GM10266 (cell line): Measurements from ENCODE around the gene GRAP2.

Source experiments
- DNase-seq: peaks from one replicate; pipeline ENCODE4 v3.0.0; 2012; ENCODE audit errors: extremely low spot score
- CTCF ChIP-seq: IDR thresholded peaks from 2 replicates; pipeline ENCODE4 v1.5.1; 2012; ENCODE audit warnings: mild to moderate bottlenecking, low read depth; ENCODE audit not compliant: control insufficient read depth, insufficient read depth; ENCODE audit errors: missing control alignments

Gene GRAP2

DNA sequence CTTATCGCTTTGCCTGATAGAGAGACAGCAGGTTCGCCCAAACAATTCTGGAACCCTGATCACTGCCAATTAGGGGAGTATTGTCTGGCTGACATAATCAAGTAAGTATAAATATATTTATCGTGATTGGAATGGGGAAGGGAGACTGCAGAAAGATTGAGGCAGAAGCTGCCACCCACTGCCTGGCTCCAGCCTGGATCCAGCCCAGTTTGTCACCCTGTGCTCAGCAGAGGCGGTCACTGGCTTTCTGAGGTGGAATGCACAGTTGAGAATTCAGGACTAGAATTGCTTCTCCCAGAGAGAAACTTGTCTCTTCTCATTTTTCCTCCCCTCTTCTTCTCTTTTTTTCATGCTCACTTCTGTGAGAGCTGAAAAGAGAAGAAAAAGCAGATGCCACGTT lies 25.9 kb downstream of the GRAP2 start:
- TF ChIP-seq CTCF: no peak

DNA sequence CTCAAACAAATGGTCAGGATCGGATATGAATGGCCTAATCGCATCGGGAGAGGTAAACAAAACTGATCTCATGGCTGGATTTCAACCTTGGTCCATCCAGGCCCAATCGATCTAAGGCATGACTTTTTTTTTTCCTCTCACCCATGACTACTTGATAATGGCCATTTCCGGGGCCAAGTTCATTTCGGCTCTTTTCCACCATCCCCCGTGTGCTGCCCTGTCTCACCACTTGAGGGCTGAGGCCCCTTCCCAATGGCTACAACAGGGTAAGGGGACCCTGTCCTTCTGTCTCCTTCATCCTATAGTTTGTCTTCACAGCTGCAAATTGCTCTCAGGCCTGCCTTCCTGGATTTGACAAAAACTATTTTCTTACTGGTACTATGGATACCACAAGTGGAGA lies 26.7 kb downstream of the GRAP2 start:
- no peak for TF ChIP-seq CTCF
- no peak for DNase-seq

More for the DNA sequence above, 25.9 kb downstream of the GRAP2 start:
- DNase-seq: no peak

- no peak for TF ChIP-seq CTCF
- no peak for DNase-seq
These were observed 27.9 kb downstream of the GRAP2 start for GRCh38 chr22:39928536-39929520.

DNA sequence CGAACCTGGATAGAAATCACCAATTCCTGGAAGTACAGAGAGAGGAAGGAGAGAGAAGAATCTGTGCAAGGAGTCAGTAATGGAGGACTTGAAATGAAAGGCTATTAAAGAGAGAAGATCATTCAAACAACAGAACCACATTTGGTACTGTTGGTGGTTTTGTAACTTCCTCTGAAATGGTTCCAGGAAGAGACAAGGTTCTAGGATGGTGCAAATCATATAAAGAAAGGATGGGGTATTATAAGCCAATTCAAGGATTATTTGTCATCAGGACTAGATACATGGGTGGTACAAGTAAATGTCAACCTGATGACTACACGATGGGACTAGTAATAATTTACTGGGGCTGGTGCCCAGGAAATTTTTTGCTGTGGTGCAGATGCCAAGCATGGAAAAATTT lies 30.4 kb downstream of the GRAP2 start:
- no peak for DNase-seq
- no peak for TF ChIP-seq CTCF

GRCh38 chr22:39932166-39932565 lies 31.3 kb downstream of the GRAP2 start:
- DNase-seq: no peak
- no peak for TF ChIP-seq CTCF

DNA sequence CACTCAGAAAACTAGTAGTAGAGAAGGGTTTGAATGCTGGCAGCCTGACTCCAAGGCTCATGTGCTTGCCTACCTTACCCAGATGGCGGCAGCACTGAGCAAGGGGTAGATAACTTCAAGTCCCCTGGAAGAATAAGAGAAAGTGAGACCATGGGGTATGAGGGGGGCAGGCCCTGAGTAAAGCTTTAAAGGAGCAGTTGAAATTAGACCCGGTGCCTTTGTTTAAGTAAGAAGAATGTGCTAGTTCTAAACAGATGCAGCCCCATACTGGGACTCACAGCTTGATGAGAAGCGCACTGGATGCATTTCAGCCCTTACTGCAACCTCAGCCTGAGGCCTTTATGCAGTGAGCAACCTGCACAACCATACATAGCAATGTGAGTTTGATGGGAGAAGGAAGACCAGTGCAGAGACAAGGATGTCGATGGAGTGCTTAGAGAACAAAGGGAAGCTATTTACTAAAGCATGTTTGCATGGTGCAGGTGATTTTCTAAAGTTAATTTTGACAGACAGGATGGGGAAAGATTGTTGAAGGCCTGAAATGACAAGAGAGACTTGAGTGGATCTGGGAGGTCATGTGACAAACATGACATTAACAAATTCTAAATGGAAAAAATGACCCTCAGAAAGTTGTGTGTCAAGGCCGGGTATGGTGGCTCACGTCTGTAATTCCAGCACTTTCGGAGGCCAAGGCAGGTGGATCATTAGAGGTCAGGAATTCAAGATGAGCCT lies 32.2 kb downstream of the GRAP2 start:
- TF ChIP-seq CTCF: peak; percentile 65
- DNase-seq: peak; percentile 50
